NCI-H526 treated with DMSO at 0.1 percent for 48 hours (cell line): ENCODE measurements around the gene ABHD4.
"Not testable (repeated sequence)": the region's sequence is repeated elsewhere in the genome, so short reads cannot be mapped to it uniquely, and the experiment has no call there.

Experiments used
- DNase-seq: peaks from one replicate; lab custom pipeline; 2025; lab: John Stamatoyannopoulos, UW

Gene ABHD4

GRCh38 chr14:22627506-22628263, 29.6 kb downstream of the ABHD4 start:
- DNase-seq: no peak

- DNase-seq: no peak
These were observed 31.3 kb downstream of the ABHD4 start for GRCh38 chr14:22629361-22629760.

- no peak for DNase-seq
These were observed 32.0 kb downstream of the ABHD4 start for GRCh38 chr14:22630066-22630465.

GRCh38 chr14:22630486-22630885, 32.4 kb downstream of the ABHD4 start:
- no peak for DNase-seq

GRCh38 chr14:22634233-22634900, 36.3 kb downstream of the ABHD4 start:
- no peak for DNase-seq

- DNase-seq: not testable (repeated sequence)
These were observed 37.9 kb downstream of the ABHD4 start for GRCh38 chr14:22635980-22636379.

- no peak for DNase-seq
These were observed 42.1 kb downstream of the ABHD4 start for GRCh38 chr14:22640192-22640591.

GRCh38 chr14:22641846-22642245, 43.7 kb downstream of the ABHD4 start:
- DNase-seq: no peak

- DNase-seq: no peak
These were observed 46.2 kb downstream of the ABHD4 start, which contains the start of gene OR6J1 for GRCh38 chr14:22644305-22644635. Gene OR6J1 (minus strand): TSS chr14:22644352. CDS start chr14:22634811, 9,541 bp downstream.

GRCh38 chr14:22646570-22647254, 48.6 kb downstream of the ABHD4 start:
- DNase-seq: no peak

- no peak for DNase-seq
These were observed 50.4 kb downstream of the ABHD4 start for GRCh38 chr14:22648506-22648905.

GRCh38 chr14:22650046-22650739, 52.1 kb downstream of the ABHD4 start:
- DNase-seq: no peak

GRCh38 chr14:22650960-22651521, 52.9 kb downstream of the ABHD4 start:
- DNase-seq: no peak

GRCh38 chr14:22651586-22651985, 53.5 kb downstream of the ABHD4 start:
- no peak for DNase-seq

GRCh38 chr14:22653012-22653621, 55.0 kb downstream of the ABHD4 start:
- peak; percentile 26 for DNase-seq

- DNase-seq: no peak
These were observed 58.1 kb downstream of the ABHD4 start for GRCh38 chr14:22656226-22656625.

GRCh38 chr14:22656945-22657731, 59.0 kb downstream of the ABHD4 start:
- no peak for DNase-seq

GRCh38 chr14:22657861-22658260, 59.8 kb downstream of the ABHD4 start:
- DNase-seq: no peak

GRCh38 chr14:22658946-22659345, 60.8 kb downstream of the ABHD4 start:
- DNase-seq: no peak

GRCh38 chr14:22660654-22661053, 62.6 kb downstream of the ABHD4 start:
- DNase-seq: no peak
